Right forelimb (tissue), 1 donor: ENCODE measurements around the gene DCLRE1C.
"Not testable (repeated sequence)": the region's sequence is repeated elsewhere in the genome, so short reads cannot be mapped to it uniquely, and the experiment has no call there.

Experiments
- DNase-seq: peaks from one replicate; pipeline ENCODE4 v3.0.0-alpha.2; 2018

The DCLRE1C gene

DNA sequence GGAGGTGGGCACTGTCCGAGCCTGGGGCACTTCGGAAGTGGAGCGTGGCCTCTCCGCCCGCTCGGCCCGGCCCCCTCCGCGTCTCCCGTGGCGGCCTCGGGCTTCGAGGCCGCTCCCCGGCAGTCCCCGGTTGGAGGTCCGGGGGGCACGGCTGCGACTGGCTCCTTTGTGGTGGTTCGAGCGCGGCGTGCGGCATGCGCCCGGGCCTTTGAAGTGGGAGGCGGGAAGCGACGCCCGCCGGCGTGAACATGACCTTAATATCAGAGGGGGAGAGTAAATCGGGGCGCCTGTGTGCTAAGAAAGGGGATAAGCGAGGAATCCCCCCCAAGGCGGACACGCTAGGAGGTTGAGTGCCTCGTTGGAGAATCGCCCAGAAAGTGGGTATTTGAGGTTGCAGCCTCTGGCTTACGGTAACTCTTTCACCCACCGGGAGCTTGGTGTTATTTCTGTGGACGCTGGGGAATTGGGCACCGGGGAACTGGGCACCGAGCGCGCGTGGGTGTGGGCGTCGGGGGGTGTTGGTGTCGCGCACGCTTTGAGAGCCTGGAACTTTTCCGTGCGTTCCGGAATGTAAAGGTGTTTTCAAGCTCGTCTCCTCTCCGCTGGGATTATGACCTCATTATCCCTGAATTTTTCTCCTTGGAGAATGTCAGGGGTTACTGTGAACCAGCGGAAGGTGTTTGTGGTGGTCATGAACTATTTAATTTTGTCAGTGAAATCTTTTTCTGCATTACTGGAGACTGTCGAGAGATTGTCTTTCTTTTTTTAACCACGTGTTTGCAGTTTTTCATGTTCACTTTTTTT is 74.6 kb downstream of the DCLRE1C start:
- DNase-seq, result peak; percentile 61

DNA sequence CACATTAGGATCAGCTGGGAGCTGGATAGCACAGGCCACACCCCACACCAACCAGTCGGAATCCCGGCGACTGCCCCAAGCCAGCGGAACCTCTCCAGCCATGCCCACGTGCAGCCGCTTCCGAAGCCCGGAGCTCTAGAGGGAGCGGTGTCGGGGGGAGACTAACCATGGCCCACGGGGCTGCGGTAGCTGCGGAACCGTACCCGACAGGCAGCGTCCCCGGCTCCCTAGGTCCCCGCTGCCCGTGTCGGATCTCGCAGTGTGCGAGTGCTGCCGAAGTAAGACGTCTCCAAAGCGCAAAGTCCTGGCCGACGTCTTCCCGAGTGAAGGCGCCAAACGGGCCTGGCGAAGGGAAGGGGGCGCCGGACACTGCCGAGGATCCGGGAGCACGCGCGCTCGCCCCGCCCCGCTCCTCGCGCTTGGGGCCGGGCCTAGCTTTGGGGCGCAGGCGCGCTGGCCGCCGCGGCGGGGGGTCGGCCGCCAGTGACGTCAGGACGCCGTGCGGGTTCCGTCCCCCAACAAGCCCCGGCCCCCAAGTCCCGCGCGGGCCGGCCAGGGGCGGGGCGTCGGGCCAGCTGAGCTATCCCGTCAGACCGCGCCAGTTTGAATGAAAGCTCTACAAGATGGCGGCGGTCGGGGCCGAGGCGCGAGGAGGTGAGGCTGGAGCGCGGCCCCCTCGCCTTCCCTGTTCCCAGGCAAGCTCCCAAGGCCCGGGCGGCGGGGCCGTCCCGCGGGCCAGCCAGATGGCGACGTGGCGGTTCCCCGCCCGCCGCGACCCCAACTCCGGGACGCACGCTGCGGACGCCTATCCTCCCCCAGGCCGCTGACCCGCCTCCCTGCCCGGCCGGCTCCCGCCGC is 75.4 kb downstream of the DCLRE1C start, which contains the start of gene SUV39H2:
SUV39H2 (plus strand) TSS at position 601 of the 858 bp plus-strand sequence; CDS start at position 624, 23 bp downstream.
- DNase-seq, result peak; percentile 99

DNA sequence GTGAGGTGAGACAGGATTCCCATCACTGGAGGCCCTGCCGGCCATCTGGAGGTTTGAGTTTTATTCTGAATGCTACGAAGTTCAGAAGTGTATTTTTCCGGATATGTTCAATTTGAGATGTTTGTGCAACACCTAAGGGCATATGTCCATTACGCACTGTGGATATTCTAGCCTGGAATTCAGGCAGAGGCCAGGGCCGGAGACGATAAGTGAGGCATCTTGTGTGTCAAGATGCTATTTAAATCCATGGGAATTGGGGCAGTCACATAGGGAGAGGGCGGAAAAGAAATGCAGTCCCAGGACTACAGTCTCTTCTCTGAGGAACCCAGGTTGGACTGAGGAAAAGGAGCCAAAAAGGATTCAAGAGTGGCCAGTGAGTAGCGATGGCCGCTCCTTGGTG is 77.1 kb downstream of the DCLRE1C start:
- DNase-seq, result no peak

DNA sequence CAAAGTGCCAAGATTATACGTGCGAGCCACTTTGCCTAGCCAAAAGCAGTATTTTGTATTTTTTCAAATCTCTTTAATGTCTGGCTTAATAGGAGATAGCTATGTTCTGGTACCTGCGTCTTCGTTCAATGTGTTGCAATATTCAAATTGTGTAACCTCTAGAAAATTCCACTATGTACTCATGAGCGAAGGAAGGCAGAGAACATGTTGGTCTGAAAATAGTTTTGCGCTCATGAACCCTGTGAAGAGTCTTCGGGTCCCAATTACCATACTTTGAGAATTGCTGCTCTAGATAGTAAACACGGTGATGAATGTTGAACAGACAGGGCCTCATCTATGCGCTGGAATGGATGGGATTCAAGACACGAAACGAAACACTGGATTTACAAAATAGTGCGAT is 78.0 kb downstream of the DCLRE1C start:
- DNase-seq, result no peak

DNA sequence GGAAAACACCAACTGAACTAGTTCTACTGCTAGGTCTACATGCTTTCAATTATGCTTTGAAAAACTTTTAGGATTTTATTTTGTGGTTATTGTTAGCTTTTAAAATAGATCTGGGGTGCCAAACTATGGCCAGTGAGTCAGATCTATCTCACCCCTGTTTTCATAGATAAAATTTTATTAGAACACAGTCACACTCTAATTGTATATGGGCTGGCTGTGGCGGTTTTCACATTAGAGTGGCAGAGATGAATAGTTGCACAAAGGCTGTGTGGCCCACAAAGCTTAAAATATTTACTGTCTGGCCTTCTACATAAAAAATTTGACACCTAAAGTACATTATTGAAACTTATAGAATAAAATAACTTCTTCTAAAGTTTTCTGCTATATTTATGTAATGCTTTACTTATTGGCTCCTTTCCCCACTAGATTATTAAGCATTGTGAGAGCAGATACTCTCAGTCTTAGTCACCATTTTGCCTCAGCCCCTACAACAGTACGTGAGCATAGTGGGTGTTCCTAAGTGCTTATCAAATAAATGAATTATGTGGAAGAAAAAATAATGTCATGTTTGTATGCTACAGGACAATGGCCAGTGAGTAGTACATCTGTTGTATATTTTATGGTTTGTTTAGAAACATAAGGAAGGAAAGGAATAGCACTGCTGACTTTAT is 80.7 kb downstream of the DCLRE1C start:
- DNase-seq, result no peak

DNA sequence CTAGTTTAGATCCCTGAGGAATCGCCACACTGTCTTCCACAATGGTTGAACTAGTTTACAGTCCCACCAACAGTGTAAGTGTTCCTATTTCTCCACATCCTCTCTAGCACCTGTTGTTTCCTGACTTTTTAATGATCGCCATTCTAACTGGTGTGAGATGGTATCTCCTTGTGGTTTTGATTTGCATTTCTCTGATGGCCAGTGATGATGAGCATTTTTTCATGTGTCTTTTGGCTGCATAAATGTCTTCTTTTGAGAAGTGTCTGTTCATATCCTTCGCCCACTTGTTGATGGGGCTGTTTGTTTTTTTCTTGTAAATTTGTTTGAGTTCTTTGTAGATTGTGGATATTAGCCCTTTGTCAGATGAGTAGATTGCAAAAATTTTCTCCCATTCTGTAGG is 89.0 kb downstream of the DCLRE1C start:
- DNase-seq, result not testable (repeated sequence)

DNA sequence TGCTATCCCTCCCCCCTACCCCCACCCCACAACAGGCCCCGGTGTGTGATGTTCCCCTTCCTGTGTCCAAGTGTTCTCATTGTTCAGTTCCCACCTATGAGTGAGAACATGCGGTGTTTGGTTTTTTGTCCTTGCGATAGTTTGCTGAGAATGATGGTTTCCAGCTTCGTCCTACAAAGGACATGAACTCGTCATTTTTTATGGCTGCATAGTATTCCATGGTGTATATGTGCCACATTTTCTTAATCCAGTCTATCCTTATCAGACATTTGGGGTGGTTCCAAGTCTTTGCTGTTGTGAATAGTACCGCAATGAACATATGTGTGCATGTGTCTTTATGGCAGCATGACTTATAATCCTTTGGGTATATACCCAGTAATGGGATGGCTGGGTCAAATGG is 89.4 kb downstream of the DCLRE1C start:
- not testable (repeated sequence) for DNase-seq

DNA sequence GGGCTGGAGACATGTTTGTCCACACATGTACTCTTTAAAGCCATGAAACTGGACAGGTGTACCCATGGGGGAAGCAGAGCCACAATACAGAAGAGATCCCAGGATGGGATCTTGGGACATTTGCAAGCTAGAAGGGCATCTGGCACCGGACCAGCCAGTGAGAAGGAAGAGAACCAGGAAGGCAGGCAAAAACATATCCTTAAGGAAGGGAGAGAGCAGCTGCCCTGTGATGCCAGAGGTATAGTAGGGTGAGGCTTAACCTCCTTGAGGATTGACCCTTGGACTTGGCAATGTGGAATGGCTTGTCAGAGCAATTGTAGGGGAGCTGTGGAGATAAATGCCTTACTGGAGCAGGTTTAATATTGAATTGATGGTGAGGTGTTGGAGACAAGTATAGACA is 93.1 kb downstream of the DCLRE1C start:
- DNase-seq, result no peak

DNA sequence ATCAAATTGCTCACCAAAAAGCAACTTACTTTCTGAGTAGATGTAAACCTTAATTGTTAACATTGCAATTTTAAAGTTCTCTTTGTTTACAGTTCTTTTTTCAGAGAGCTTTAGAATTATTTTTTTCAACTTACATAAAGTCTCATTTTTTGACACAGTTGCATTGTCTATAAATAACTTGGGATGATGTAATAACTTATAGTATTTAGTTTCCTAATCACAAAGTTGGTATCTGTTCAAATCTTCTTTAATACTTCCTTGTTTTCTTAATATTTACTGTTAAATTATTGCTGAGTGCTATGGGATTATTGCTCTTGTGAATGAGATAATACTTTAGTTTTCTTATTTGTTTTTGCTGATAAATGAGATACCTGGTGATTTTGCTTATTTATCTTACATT is 94.1 kb downstream of the DCLRE1C start:
- no peak for DNase-seq

DNA sequence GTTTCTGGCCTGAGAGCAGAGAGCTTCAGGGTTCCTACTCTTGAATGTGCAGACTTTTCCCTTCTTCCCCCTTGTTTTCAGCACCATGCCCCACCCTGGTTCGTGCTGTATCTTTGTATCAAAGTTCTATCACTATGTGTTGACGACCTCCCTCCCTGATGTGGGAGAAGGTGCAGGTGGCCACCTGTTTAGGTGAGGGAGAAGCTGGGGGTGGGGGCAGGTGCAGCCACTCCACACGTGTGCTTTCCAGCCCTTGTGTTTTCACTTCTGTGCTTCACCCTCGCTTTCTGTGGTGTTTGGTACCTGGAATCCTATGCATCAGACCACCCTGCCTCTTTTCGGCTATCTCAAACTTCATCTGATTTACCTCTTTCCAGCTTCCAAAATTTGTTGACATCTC is 94.9 kb downstream of the DCLRE1C start:
- DNase-seq, result no peak

DNA sequence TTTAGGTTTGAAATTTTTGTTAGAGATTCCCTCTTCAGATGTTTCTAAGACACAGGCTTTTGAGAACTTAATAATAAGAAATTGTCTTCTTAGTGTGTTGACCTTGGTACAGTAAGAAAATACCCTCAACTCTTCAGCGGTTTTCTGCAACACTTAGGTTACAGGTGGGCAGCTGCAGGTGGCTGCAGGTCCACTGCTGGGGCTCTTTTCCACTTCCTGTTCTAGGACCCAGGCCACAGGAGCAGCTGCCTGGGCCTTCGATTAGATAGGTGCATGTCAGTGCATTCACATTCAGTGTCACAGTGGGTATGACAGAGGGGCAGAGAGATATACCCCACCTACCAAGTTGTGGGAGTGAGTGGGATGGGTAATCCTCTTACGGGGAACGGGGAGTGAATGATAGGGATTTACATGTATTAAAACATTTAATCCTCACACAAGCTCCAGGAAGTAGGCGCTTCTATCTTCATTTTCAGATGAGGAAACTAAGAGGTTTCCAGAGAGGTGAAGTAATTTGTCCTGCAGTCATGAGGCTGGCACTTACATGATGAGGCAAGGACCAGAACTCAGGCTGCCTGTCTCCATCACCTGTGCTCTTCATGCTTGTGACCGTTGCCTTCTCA is 95.4 kb downstream of the DCLRE1C start:
- DNase-seq, result no peak

DNA sequence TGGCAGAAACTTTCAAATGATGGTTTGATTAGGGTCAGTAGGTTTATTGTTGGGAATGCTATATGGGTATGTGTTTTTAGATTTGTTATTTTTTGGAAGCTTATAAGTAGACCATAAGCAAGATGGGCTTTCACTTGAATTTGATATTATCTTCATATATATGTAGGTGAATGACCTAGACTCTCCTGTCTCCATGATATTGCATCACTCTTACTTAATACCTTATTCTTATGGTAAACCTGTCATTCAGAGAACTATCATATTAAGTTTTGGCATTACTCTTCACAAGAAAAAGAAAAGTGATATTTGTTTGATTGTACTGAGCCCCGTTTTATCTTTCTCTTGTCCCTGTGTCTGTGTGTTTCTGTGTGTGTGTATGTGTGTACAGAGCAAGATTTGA is 98.4 kb downstream of the DCLRE1C start:
- DNase-seq, result no peak

DNA sequence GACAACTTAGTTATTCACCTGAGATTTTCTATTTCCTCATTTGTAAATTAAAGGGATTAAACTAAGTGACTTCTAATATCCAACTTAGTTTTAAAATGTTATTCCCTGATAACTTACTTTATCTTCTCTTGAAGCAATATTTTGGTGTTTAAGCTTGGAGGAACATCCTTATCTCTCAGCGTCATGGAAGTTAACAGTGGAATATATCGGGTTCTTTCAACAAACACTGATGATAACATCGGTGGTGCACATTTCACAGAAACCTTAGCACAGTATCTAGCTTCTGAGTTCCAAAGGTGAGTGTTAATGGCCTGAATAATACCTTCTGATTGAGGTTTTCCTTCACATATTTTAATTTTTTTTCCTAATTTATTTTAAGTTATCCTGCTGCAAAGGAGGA is 101.7 kb downstream of the DCLRE1C start:
- DNase-seq, result no peak
